Measurements from ENCODE around the gene ZBED5. TPM values are rescaled to one million over a fixed set of nuclear protein-coding genes. Genes with fewer than 3 reads are reported as not detected.
A peak's percentile ranks its signal among the peaks of the same experiment; 100 is the strongest.

Gene ZBED5
- total RNA-seq, 4 donors from 2014 or later, result 27.3 to 36.5 (median 28.3) TPM

- intact Hi-C loops (cut with DNase I), result loop anchor here (2.0 kb wide), 2 partner anchors 49 to 123 kb away; no protein-coding TSS in a partner anchor
- no peaks in the 10 kb centered on the region for H3K27me3 ChIP-seq
- H3K4me1 ChIP-seq, result peaks cover 39 to 53% (median 47%) of the 10 kb centered on the region in 4 donors
- WGBS, result under 1% methylated on average over 23 of the region's 39 CpGs
- peaks cover 42 to 49% (median 43%) of the 10 kb centered on the region in 4 donors for H3K36me3 ChIP-seq
- no peaks in the 10 kb centered on the region for H3K9me3 ChIP-seq
- TF ChIP-seq EP300 (IDR thresholded peaks at IDR 0.05), result no peak
- no peak for TF ChIP-seq POLR2A (IDR thresholded peaks at IDR 0.05; ENCODE audit: low read depth)
- TF ChIP-seq CTCF (IDR thresholded peaks at IDR 0.05), result no peak
- TF ChIP-seq POLR2AphosphoS5 (IDR thresholded peaks at IDR 0.05), result peak in 1 of 2 donors; percentile 31
- peak overlapping the region; percentile 88 to 99 (median 99) for H3K27ac ChIP-seq (replicated peaks in 1 of 4)
- peak overlapping the region; percentile 61 to 96 (median 94) for H3K4me3 ChIP-seq
- DNase-seq (ENCODE audit: extremely low spot score), result no peak
Observed at GRCh38 chr11:10807493-10808234, 50.2 kb downstream of the ZBED5 start.

GRCh38 chr11:10806206-10806605 lies 51.6 kb downstream of the ZBED5 start:
- Histone ChIP-seq H3K9me3 (no peaks in the 10 kb centered on the region), H3K27ac (replicated peaks in 1 of 4) (peak overlapping the region in 3 of 4 donors; percentile 88 to 99 (median 99)), H3K4me1 (peaks cover 50 to 66% (median 55%) of the 10 kb centered on the region in 4 donors), H3K4me3 (peak overlapping the region; percentile 61 to 96 (median 94)), H3K36me3 (peaks cover 56 to 63% (median 58%) of the 10 kb centered on the region in 4 donors), H3K27me3 (no peaks in the 10 kb centered on the region)
- WGBS, result 72% methylated on average over 4 of the region's 4 CpGs
- intact Hi-C loops (cut with DNase I), result no loop called here
- no peak for DNase-seq (ENCODE audit: extremely low spot score)
- TF ChIP-seq EP300 (IDR thresholded peaks at IDR 0.05) (no peak), POLR2AphosphoS5 (IDR thresholded peaks at IDR 0.05) (no peak), POLR2A (IDR thresholded peaks at IDR 0.05; ENCODE audit: low read depth) (no peak), CTCF (IDR thresholded peaks at IDR 0.05) (no peak)

GRCh38 chr11:10805741-10806140 lies 52.1 kb downstream of the ZBED5 start:
- Histone ChIP-seq H3K27me3 (no peaks in the 10 kb centered on the region), H3K36me3 (peaks cover 61 to 68% (median 63%) of the 10 kb centered on the region in 4 donors), H3K9me3 (no peaks in the 10 kb centered on the region), H3K4me3 (peak overlapping the region in 1 of 4 donors; percentile 94), H3K4me1 (peaks cover 50 to 67% (median 55%) of the 10 kb centered on the region in 4 donors), H3K27ac (replicated peaks in 1 of 4) (peak overlapping the region in 2 of 4 donors; percentile 24 to 25)
- 80% methylated on average over 8 of the region's 8 CpGs for WGBS
- intact Hi-C loops (cut with DNase I), result no loop called here
- no peak for DNase-seq (ENCODE audit: extremely low spot score)
- no peak for TF ChIP-seq POLR2A (IDR thresholded peaks at IDR 0.05; ENCODE audit: low read depth)
- TF ChIP-seq POLR2AphosphoS5 (IDR thresholded peaks at IDR 0.05), result no peak
- no peak for TF ChIP-seq CTCF (IDR thresholded peaks at IDR 0.05)
- TF ChIP-seq EP300 (IDR thresholded peaks at IDR 0.05), result no peak

- Histone ChIP-seq H3K27ac (replicated peaks in 1 of 4) (no peak overlapping the region), H3K27me3 (no peaks in the 10 kb centered on the region), H3K9me3 (no peaks in the 10 kb centered on the region), H3K4me1 (peaks cover 46 to 78% (median 56%) of the 10 kb centered on the region in 4 donors), H3K36me3 (peaks cover 82 to 88% (median 83%) of the 10 kb centered on the region in 4 donors), H3K4me3 (no peak overlapping the region)
- no peak for DNase-seq (ENCODE audit: extremely low spot score)
- intact Hi-C loops (cut with DNase I), result no loop called here
- WGBS, result 62% methylated on average over 6 of the region's 6 CpGs
- TF ChIP-seq POLR2A (IDR thresholded peaks at IDR 0.05; ENCODE audit: low read depth) (no peak), EP300 (IDR thresholded peaks at IDR 0.05) (no peak), POLR2AphosphoS5 (IDR thresholded peaks at IDR 0.05) (no peak), CTCF (IDR thresholded peaks at IDR 0.05) (no peak)
Observed at GRCh38 chr11:10803676-10804075, 54.2 kb downstream of the ZBED5 start.

Other genes with a start within 250 kb of the ZBED5 start
- 100 to 1,000 TPM; 205 to 338 (median 276) TPM for gene IRAG1, start 164.3 kb downstream of the ZBED5 start, total RNA-seq
- 10 to 100 TPM; 17.9 to 26.6 (median 19.4) TPM for gene CTR9, start 106.8 kb downstream of the ZBED5 start, total RNA-seq
- gene EIF4G2, start 49.1 kb downstream of the ZBED5 start, total RNA-seq, result 100 to 1,000 TPM; 508 to 734 (median 592) TPM